Stimulated activated naive CD8-positive, alpha-beta T cell treated with anti-CD3 and anti-CD28 coated beads, Interleukin-15, amount 100 ng/mL, for 72 hours (primary cell): Measurements from ENCODE around the gene CTAGE8.
A peak's percentile ranks its signal among the peaks of the same experiment; 100 is the strongest.
"Not testable (repeated sequence)": the region's sequence is repeated elsewhere in the genome, so short reads cannot be mapped to it uniquely, and the experiment has no call there.

ENCODE experiments used
- ATAC-seq: fragments of 150-1000 bp; cut with Tn5 transposase; 2 replicates; pipeline ENCODE4 v1.10.0; 2021; ENCODE audit warnings: mild to moderate bottlenecking, moderate library complexity
- DNase-seq, 2 donors: peaks; one replicate each; pipeline ENCODE4 v3.0.0; 2021 to 2022
- H3K27ac Mint-ChIP-seq, 2 donors: one replicate each; pipeline ENCODE4 v1.8.0; 2022; ENCODE audit warnings: mild to moderate bottlenecking in 2 of 2, mixed read lengths in 2 of 2, moderate library complexity in 2 of 2
- H3K27me3 Mint-ChIP-seq: one replicate; pipeline ENCODE4 v1.8.0; 2022; ENCODE audit warnings: mixed read lengths
- H3K4me1 Mint-ChIP-seq: one replicate; pipeline ENCODE4 v1.8.0; 2022; ENCODE audit warnings: mild to moderate bottlenecking, mixed read lengths
- H3K4me3 Mint-ChIP-seq, 2 donors: one replicate each; pipeline ENCODE4 v1.8.0; 2022; ENCODE audit warnings: mild to moderate bottlenecking in 2 of 2, mixed read lengths in 2 of 2, moderate library complexity in 1 of 2
- H3K9me3 Mint-ChIP-seq, 2 donors: one replicate each; pipeline ENCODE4 v1.8.0; 2022; ENCODE audit warnings: mixed read lengths in 2 of 2

The CTAGE8 gene, protein sequence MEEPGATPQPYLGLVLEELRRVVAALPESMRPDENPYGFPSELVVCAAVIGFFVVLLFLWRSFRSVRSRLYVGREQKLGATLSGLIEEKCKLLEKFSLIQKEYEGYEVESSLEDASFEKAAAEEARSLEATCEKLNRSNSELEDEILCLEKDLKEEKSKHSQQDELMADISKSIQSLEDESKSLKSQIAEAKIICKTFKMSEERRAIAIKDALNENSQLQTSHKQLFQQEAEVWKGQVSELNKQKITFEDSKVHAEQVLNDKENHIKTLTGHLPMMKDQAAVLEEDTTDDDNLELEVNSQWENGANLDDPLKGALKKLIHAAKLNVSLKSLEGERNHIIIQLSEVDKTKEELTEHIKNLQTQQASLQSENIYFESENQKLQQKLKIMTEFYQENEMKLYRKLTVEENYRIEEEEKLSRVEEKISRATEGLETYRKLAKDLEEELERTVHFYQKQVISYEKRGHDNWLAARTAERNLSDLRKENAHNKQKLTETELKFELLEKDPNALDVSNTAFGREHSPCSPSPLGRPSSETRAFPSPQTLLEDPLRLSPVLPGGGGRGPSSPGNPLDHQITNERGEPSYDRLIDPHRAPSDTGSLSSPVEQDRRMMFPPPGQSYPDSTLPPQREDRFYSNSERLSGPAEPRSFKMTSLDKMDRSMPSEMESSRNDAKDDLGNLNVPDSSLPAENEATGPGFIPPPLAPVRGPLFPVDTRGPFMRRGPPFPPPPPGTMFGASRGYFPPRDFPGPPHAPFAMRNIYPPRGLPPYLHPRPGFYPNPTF

DNA sequence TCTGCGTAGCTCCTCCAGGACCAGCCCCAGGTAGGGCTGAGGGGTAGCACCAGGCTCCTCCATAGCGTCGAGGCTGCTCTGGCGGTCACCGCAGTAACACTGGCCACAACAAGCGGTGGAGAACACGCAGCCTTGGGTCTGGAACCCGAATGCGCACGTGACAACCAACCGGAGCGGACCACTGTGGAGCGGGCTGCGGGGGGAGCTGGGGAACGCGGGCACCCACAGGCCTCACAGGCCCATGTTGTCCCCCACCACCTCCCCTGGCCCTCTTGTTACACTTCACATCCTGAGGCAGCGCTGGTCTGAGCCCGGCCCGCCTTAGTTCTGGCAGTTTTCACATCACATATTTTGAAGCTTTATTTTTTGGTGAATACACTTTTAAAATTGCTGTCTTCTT, at the start of gene CTAGE8:
Gene CTAGE8, minus strand, starts transcription at position 101 of the 400 bp plus-strand sequence. Its CDS starts 38 bp downstream, at position 63.
- H3K4me1 Mint-ChIP-seq, H3K27ac Mint-ChIP-seq, ATAC-seq, DNase-seq, H3K9me3 Mint-ChIP-seq, H3K4me3 Mint-ChIP-seq, H3K27me3 Mint-ChIP-seq: not testable (repeated sequence)

DNA sequence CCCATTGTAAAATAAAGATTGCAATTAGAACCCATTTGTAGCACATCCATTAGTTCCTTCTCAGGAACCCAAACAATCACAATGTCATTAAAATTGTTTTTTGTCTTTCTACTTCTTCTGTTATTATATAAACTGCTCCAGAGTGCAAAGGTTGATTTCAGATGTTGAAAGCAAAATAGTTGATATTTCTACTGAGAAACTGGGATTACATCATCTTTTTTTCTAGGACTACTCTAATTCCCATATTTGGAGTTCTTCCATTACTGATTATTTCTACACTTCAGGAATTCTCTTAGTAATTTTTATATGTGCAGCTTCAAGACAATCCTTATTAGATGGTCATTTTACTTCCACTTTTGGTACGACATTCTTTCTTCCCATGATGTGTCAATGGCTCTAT, 48.4 kb upstream of the CTAGE8 start:
- H3K4me1 Mint-ChIP-seq, ATAC-seq, H3K27me3 Mint-ChIP-seq, H3K27ac Mint-ChIP-seq, H3K4me3 Mint-ChIP-seq, H3K9me3 Mint-ChIP-seq, DNase-seq: not testable (repeated sequence)

DNA sequence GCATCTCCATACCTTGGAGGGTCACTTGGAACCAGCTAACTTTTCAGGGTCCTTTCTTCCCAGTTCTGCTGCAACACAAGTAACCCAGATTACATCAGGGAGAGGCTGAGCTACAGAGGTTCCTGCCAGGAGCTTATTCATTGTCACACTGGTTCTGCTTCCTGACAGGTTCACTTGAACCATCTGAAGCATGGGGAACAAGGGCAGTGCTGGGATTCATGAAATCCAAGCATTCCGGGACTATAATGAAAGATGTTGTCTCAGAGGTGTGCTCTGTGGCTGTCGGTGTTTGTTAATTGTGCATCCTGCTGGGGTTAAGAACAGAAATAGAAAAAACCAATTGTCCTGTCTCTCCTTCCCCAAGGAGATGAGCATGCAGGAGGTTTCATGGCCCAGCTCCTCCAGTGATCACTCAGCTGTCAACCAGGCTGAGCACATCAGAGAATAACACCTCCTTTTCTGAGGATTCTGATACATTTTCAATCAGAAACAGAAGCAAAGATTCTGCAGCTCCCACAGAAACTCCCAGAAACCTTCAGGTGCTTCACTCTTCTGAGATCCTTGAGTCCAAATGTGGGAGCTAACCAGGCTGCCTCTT, 42.9 kb upstream of the CTAGE8 start, which contains the start of gene OR2A1:
Gene OR2A1, plus strand, starts transcription at position 548 of the 598 bp plus-strand sequence. CDS start 5,706 bp downstream, outside the sequence.
- H3K9me3 Mint-ChIP-seq, H3K27me3 Mint-ChIP-seq, H3K4me1 Mint-ChIP-seq, H3K4me3 Mint-ChIP-seq, H3K27ac Mint-ChIP-seq, ATAC-seq, DNase-seq: not testable (repeated sequence)

DNA sequence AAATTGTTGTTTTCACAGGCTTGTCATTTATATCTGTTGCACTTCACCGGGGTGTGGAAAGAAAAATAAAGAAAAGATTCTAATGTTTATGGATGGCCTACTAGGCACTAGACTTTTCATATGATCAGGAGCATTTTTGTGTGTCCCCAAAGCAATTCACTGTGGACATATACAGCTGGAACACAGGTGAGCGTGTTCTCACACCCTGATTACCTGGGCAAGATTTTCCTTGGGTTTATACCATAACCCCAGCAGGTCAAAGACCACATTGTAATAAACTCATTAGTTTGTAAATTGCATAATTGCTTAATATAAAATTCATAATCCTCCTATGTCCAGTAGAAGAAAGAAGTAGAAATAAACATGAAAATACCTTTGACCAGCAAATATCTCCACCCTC, 42.1 kb upstream of the CTAGE8 start:
- not testable (repeated sequence) for DNase-seq, H3K27me3 Mint-ChIP-seq, H3K4me1 Mint-ChIP-seq, H3K27ac Mint-ChIP-seq, H3K9me3 Mint-ChIP-seq, ATAC-seq, H3K4me3 Mint-ChIP-seq

DNA sequence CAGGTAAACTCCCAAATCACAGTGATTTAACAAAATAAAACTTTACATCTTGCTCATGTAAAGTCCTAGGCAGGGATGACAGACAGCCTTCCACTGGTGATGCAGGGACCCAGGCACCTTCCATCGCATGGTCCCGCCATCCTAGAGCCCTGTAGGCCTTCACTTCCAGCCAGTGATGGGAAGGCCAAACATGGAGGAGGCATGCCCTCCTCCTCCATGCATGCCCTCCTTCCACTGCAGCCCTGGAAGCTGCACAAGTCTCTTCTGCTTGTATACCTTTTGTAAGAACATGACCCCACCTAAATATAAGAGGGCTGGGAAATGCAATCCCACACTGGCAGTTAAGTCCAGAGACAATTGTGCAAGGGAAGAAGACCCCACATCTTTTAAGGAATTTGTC, 40.6 kb upstream of the CTAGE8 start:
- not testable (repeated sequence) for H3K9me3 Mint-ChIP-seq, H3K27me3 Mint-ChIP-seq, DNase-seq, H3K27ac Mint-ChIP-seq, ATAC-seq, H3K4me1 Mint-ChIP-seq, H3K4me3 Mint-ChIP-seq

DNA sequence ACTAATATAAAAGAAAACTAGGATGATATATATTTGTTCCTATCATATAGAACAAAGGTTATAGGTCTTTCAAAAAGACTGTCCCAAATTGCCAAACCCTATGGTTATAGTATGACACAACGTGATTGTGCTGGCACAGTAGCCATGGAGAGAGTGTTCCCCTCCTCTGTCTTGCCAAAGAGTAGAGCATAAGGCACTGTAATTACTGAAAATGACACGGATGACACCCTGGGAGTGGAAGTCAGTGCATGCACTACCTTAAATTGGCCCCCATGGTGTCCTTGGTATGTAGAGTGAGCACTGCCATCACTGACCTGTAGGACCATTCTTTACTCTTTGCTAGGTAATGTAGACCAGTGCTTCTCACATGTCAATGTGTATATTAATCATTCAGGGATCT, 36.1 kb upstream of the CTAGE8 start:
- H3K27ac Mint-ChIP-seq, H3K4me3 Mint-ChIP-seq: not testable (repeated sequence)
- ATAC-seq = peak; percentile 39

DNA sequence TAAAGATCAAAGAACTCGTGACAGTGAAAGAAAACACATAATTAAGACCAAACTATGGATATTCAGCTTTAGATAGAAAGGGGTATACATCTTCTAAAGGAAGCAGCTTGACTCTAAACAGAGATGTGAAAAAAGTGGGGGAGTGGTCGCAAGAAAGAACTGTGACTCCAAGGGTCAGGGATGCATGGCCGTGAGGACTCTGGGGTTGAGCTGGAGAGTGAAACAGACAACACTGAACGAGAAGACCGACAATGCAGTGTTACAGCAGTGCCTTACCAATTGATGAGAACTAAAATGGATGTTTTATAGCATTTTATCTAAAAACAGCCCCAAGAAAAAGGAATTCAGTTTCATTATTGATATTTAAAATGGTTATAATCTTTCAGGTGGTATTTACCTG, 34.5 kb upstream of the CTAGE8 start:
- not testable (repeated sequence) for ATAC-seq, H3K9me3 Mint-ChIP-seq, H3K4me3 Mint-ChIP-seq, H3K27ac Mint-ChIP-seq, H3K4me1 Mint-ChIP-seq, DNase-seq, H3K27me3 Mint-ChIP-seq

More for the DNA sequence above, 36.1 kb upstream of the CTAGE8 start:
- H3K4me1 Mint-ChIP-seq, H3K27me3 Mint-ChIP-seq, DNase-seq, H3K9me3 Mint-ChIP-seq: not testable (repeated sequence)

DNA sequence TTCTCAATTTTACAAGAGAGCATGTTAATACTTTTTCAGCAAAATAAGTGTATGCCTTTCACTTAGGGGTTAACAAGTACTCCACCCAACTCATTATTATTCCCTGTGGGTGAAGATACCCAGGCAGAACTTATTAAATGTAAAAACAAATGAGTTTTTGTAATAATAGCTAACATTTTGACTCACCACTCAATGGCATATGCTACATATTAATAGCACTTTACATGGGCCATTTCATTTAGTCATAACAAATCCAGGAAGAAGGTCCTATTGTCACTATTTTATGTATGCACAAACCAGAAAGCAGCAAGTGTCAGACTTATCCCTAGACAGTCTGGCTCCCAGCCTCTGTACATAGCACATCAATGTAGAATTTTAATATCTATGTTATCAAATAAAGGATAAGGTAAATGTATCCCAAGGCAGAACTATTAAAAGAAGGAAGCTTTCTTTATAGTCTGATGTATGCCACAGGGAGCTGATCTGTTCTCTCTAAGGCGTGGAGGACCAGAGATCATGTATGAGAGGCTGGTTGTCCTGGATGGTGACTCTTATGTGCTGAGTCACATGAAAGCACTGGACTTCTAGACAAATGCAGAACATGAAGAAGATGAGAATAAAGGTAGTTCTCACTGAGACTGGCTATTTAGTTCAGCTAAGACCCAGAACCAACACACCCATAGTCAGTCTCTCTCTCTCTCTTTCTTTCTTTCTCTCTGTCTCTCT, 33.7 kb upstream of the CTAGE8 start:
- not testable (repeated sequence) for H3K27me3 Mint-ChIP-seq, DNase-seq, H3K27ac Mint-ChIP-seq, H3K4me1 Mint-ChIP-seq, ATAC-seq, H3K4me3 Mint-ChIP-seq, H3K9me3 Mint-ChIP-seq

DNA sequence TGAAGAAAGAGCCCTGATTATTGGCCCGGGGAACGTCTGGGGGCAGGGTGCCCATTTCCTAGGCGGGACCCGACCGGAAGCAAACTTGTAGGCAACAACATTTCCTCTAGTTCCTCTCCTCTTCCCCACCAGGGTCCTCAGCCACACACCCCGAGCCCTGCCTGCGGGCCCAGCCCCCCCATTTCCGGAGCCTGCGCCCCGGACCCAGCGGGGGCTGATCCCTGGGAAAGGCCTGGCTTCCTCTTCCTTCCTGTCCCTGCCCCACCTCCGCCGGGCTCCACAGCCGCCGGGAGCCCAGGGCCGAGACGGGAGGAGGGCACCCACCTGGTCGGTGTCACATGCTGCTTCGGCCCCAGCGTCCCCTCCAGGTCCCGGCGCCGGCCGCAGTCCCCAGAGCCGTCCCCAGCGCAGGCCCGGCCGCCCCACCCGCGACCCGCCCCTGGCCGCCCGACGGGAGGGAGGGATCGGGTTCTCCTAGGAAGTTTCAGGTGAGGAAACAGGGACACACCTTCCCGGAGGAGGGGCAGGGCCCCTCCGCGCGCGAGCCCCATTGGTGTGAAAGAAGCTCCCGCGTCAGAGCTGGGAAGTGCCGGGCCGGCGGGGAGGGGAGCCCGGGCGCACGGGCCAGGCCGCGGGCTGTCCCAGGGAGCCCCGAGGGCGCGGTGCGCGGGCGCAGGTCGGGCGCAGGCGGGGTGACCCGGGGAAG, 24.9 kb upstream of the CTAGE8 start:
- ATAC-seq = peak; percentile 84

DNA sequence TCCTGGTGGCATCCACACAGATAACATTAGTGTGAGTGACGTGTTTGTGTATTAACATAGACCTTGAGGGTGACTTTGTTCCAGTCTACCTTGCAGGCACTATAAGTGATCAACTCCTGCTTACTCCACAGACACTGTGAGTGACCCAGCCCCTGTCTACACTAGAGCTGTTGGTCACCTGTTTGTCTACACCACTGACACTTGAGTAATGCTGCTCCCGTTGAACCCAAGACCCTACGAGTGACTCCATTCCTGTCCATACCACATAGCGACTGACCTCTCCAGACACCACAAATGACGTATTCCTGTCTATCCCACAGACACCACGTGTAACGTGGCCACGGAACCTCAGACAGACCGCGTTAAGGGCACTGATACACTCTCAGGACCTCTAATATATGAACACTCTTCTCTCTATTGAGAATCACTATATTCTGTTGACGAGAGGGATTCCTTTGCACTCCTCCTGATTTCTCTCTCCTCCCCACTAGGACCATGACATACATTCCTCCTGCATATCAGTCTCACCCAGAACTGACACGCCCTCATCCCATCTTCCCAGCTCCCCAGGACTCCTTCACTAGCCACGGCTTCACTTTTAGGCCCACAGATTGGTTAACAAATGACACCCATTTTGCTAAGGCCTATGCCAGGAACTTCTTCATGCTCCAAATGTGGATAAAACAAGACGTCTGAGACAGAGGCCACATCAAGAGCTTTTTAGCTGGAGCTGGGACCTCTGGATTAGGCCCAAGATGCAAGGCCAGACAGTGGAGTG, 23.5 kb upstream of the CTAGE8 start:
- not testable (repeated sequence) for H3K27ac Mint-ChIP-seq
- peak; percentile 3 for ATAC-seq

More for the DNA sequence above, 24.9 kb upstream of the CTAGE8 start:
- H3K27ac Mint-ChIP-seq, H3K27me3 Mint-ChIP-seq, H3K4me3 Mint-ChIP-seq, H3K9me3 Mint-ChIP-seq, H3K4me1 Mint-ChIP-seq: not testable (repeated sequence)
- DNase-seq = peak in 1 of 2 donors; percentile 19

DNA sequence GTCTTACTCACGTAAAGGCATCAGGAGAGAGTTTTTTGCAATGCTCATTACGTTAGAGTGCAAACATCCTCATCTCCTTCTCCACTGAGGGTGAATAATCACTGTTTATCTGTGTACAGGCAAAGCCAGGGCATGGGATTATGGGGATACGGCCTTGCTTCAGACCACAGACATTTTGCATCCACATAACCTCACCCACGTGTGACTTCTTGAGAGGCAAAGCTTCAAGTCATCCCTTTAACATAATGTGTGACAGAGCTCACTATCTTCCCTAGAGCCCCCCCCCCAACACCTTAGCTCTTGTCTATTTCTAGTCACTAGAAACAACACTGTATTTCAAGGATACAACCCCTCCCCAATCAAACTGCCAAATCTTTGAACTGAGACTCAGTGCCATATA, 22.5 kb upstream of the CTAGE8 start:
- DNase-seq, ATAC-seq, H3K27ac Mint-ChIP-seq, H3K9me3 Mint-ChIP-seq, H3K4me3 Mint-ChIP-seq, H3K4me1 Mint-ChIP-seq, H3K27me3 Mint-ChIP-seq: not testable (repeated sequence)

More for the DNA sequence above, 23.5 kb upstream of the CTAGE8 start:
- H3K9me3 Mint-ChIP-seq, H3K4me1 Mint-ChIP-seq, H3K4me3 Mint-ChIP-seq, H3K27me3 Mint-ChIP-seq: not testable (repeated sequence)
- DNase-seq = peak in 1 of 2 donors; percentile 14

DNA sequence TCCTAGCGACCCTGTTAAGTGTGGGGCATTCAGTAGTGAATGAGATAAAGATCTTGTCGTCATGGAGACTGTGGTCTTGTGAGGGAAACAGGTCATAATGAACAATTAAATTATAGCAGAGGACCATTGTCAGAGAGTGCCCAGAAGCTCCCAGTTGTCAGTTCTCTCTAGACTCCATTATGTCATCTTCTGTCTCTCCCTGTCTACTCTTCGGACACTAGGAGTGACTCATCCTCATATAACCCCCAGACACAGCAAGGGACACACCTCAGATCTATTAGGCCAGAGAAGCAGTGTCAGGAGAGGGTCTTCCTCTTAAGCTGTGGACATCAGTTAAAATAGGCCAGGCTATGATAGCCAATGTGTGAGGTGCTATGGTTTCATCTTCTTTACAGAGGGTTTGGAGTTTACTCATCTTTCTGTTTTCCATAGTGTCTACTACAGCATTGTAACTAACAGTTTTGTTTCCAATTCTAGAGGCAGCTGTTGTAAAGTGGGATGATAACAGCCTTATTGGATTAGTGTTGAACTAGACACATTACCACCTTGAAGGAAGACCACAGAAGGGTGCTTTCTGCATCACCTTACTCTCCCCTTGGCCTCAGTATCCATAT, 18.2 kb upstream of the CTAGE8 start:
- not testable (repeated sequence) for H3K4me3 Mint-ChIP-seq, DNase-seq, H3K4me1 Mint-ChIP-seq, H3K9me3 Mint-ChIP-seq, H3K27ac Mint-ChIP-seq, H3K27me3 Mint-ChIP-seq
- ATAC-seq = peak; percentile 12

DNA sequence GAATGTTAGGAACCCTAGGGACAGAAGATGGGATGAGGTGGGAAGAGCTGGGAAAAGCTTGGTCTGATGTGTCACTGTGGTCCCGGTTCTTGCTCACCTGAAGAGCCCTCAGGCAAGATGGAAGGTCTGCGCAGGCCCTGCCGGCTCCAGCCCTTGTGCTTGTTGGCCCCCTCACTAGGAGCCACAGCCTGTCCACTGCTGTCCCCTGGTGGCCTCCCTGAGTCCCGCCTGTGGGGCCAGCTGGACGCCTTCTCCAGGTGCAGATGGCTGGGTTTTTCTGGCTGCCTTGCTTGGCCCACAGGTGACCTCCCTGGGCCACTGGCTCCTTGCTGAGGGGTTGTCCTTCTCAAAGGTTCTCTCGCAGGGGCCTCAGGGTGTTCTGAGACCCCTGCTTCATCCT, 14.6 kb upstream of the CTAGE8 start:
- H3K9me3 Mint-ChIP-seq, DNase-seq, H3K27me3 Mint-ChIP-seq, H3K4me1 Mint-ChIP-seq, H3K4me3 Mint-ChIP-seq, H3K27ac Mint-ChIP-seq: not testable (repeated sequence)
- ATAC-seq = peak; percentile 7

DNA sequence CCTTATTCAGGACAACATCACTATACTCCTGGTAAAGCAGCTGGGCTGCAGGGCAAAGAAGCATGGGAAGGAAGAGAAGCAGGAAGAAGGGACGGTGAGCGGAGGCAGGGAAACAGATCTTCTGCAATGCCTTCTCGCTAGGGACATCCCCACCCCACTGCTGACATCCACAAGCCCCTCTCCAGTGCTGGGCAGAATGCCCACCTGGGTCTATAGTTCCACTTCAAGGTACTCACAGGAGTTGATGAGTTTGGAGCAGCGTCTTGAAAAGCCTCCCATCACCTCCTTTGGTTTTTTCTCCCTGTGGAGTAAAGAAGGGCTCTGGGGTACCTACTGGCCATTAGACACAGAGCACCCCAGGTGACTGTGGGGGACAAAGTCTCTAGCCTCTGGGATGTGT, 13.4 kb upstream of the CTAGE8 start:
- DNase-seq, H3K27me3 Mint-ChIP-seq, H3K9me3 Mint-ChIP-seq, H3K4me3 Mint-ChIP-seq, H3K4me1 Mint-ChIP-seq, H3K27ac Mint-ChIP-seq, ATAC-seq: not testable (repeated sequence)
